Stimulated activated CD8-positive, alpha-beta memory T cell treated with anti-CD3 and anti-CD28 coated beads, Interleukin-12 subunit alpha, Interleukin-12 subunit beta, amount 100 ng/mL, for 4 hours (primary cell): ENCODE measurements around the gene BRCA1.
"Not testable (repeated sequence)": the region's sequence is repeated elsewhere in the genome, so short reads cannot be mapped to it uniquely, and the experiment has no call there.

Experiments
- DNase-seq: peaks from one replicate; pipeline ENCODE4 v3.0.0-alpha.2; 2020; ENCODE audit warnings: low read depth

The BRCA1 gene

GRCh38 chr17:43003542-43004172, 121.5 kb downstream of the BRCA1 start:
- DNase-seq: no peak

GRCh38 chr17:43000894-43001293, 124.3 kb downstream of the BRCA1 start:
- DNase-seq: not testable (repeated sequence)

GRCh38 chr17:42999003-42999525, 126.1 kb downstream of the BRCA1 start:
- DNase-seq: no peak

GRCh38 chr17:42997984-42998938, 126.9 kb downstream of the BRCA1 start, which contains the start of gene RPL27:
Gene RPL27, plus strand, starts transcription at chr17:42998419. Its CDS starts 332 bp downstream, at chr17:42998751.
- peak; percentile 94 for DNase-seq

- no peak for DNase-seq
These were observed 127.7 kb downstream of the BRCA1 start for GRCh38 chr17:42997390-42997983.
